HG02840 (cell line): ENCODE results near the gene PRKCB.

Source experiments
- ATAC-seq: cut with Tn5 transposase; IDR thresholded peaks from one replicate; pipeline ENCODE4 v1.9.1; 2021; ENCODE audit warnings: mild to moderate bottlenecking, moderate library complexity, moderate number of reproducible peaks; ENCODE audit not compliant: unreplicated experiment, low FRiP score

PRKCB gene

DNA sequence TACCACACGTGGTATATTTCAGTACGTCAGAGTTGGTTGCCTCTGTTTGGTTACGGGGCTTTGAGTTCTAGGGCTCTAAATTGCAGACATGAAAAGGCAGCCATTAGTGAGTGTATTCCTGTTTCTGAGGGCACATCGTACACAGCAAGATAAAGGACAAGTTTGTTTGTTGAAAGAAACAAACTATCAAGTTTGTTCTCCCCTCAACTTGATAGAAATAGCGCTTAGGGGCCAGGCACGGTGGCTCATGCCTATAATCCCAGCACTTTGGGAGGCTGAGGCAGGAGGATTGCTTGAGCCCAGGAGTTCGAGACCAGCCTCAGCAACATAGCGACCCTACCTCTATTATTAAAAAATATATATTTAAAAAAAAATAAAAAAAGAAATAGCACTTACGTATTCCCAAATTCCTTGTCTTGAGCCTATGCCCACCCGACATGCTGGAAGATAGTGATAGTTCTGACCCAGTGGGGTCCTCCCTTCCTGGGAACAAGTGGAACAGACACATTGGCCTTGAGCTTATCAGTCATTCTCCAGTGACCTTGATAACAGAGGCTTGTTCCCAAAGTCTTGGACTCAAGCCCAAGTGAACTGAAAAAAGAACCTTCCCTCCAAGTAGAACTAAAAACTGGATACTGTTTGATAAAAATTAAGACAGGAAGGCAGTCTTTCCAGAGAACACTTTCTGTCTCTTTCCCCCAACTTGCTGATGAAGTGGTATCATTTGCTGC is 280.4 kb downstream of the PRKCB start:
- no peak for ATAC-seq

DNA sequence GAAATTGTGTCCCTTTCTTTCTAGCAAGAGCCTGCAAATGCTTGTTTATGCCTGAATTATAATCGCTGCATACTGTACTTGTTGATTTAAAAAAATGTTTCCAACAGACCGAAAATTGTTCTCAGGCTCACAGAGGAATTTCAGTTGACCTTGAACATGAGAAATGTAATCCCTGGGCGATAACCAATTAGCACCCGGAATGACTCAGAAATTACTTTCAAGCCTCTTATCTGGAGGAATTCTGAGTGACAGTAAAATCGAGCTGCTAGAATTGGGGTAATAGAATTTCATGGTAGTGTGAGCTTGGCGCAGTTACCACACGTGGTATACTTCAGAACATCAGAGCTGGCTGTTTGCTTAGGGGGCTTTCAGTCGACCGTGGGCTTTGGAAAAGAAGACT is 281.2 kb downstream of the PRKCB start:
- ATAC-seq: no peak

DNA sequence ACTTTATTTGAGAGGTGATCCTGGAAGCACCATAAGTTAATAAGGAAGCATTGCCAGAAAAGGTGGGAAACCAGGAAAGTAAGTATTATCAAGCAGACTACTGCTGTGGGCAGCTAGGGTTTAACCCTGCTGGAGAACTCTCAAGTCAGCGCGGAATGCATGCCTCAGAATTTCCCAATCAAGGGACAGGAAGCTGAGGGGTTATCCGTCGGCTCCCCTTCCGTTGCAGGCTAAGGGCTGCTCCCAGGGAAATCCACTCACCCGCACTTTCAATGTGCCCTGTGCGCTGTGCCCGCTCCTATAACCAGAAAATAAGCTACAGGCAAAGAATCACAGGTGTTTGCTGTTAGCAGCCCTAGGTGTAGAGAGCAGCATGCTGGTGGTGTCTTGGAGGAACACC is 281.9 kb downstream of the PRKCB start:
- ATAC-seq: no peak

DNA sequence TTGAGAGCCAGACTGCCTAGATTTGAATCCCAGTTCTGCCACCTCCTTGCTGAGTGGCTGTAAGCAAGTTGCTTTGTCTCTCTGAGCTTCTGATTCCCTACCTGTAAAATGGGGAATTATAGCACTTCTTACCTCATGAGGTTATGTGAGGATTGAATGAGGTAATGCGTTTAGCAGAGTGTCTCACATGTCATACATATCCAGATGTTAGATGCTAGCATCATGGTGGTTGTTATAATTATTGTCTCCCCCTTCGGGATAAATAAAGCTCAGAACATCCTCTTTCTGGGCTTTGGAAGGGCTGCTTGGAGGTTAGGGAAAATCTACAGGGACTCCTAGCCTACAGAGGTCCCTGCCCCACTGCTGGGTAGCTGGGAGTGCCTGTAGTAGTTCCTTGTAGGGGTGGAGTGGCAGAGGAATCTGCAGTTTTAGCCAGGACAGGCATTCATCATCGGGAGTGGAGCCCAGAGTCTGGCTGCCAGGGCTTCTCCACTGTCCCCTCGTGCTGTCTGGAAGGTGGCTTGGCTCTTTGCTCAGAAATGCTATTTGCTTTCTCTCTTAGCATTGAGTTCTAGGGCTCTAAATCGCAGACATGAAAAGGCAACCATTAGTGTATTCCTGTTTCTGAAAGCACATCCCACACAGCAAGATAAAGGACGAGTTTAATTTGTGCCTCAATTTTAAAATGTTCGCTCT is 282.5 kb downstream of the PRKCB start:
- no peak for ATAC-seq

DNA sequence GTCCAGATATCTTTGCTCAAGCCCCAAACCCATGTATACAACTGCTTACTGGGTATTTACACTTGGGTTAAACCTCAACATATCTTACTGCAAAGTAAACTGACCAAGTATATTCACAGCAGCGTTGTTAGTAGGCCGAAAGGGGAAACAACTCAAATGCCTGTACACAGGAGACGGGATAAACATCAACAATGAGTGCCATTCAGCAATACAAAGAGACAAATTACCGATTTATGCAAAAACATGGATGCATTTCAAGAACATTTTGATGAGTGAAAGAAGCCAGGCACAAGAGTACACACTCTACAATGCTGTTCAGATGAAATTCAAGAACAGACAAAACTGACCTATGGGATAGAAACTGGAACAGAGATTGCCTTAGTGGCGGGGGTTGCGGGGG is 284.0 kb downstream of the PRKCB start:
- no peak for ATAC-seq

DNA sequence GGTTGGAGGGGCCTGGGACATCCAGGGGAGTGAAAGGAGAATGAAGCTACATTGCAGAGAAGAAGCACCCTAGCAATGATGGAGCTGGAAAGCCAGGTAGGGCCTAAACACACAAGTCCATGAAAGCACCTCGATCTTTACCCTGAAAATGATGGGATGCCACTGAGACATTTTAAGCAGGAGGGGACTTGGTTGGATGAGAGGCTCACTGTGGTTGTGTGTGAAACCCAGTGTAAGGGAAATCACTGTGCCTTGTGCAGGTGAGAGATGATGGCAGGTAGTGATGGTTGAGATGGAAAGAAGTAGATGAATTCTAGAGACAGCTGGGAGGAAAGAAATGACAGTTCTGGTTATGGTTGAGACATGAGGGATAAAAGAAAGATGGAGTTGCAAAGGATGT is 287.5 kb downstream of the PRKCB start:
- no peak for ATAC-seq

DNA sequence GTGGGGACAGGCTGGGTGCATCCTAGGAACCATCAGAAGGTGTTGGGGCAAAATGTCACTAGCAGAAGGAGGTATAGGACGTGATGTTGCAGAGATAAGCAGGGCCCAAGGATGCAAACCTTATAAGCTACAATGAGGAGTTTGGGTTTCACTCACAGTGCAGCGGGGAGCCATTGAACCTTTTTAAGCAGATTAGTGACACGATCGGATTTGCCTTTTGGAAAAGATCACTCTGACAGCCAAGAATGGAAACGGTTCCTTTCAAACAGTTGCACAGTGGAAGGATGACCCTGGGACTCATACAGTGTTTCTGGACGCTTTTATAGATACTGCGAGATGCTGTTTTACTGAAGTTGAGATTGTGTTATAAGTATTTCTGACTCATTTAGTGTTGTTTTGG is 288.5 kb downstream of the PRKCB start:
- no peak for ATAC-seq

DNA sequence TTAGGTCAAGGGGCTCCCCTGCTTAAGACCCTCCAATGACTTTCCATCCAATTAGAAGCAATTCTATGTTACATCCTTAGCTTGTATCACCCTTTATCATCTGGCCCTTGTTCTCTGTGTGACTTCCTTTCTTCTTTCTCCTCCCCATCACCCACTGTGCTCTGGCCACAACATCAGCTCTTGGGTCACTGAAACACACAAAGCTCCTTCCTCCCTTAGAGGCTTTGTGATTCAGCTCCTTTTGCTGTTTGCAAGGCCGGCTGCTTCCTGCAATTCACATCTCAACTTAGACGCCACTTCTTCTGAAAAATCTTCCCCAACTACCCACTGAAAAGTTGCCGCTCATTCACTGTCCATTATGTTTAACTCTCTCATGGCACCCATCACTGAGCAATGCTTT is 289.4 kb downstream of the PRKCB start:
- ATAC-seq: no peak

DNA sequence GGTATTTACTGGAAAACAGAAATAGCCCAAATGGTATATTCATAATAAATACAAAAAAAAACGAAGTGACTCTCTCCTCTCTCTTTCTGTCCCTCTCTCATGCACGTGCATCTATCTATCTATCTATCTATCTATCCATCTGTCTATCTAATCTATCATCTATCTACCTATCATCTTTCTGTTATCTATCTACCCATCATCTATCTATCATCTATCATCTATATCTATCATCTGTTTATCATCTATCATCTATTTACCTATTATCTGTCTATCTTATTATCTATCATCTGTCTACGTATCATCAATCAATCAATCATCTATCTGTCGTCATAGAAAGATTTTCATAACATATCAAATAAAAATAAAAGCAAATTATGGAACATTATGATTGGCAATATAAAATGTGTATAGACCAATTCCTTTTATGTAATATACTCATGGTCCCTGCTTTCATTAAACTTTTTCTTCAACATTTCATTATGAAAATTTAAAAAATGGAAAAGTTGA is 293.7 kb downstream of the PRKCB start:
- ATAC-seq: no peak

DNA sequence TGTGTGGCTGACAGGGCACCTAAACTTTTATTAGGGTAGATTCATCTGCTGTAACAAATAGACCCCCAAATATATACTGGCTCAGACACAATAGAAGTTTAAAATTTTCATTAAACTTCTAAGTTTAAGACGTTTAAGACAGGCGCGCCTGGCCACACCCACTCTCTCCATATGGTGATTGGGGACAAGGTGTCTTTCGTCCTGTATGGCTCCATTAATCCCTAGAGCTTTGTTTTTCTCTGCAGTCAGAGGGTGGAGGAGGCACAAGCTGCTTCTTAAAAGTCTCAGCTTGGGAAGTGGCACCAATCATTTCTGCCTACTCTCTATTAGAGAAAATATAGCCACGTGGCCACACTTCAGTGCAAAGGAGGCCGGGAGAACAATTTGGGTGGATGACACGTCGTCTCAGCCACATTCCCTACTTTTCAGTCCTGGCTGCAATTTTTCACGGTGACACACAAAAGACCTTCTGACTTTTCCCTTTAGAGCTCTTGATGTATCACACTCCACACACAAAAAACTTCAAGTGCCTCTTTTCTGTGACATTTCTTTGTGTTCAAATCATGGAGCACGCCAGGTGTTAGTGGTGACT is 294.8 kb downstream of the PRKCB start:
- ATAC-seq: no peak

DNA sequence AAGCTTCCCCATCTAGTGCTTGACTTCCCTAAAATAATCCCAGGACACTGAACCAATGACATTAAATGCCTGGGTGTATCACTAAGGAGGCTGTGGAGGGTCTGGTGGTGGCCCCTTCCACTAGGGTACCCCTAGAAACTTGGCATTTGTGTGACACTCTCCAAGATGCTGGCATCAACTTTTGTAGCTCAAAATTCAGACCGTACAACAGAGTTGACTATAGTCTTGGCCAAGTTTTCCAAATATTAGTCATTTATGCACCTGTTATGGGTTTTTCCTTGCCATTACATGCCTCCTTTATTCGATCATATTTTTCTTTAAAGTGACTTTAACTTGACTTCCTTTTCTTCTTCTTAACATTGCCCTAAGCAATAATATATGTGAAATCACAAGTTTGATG is 295.5 kb downstream of the PRKCB start:
- no peak for ATAC-seq

DNA sequence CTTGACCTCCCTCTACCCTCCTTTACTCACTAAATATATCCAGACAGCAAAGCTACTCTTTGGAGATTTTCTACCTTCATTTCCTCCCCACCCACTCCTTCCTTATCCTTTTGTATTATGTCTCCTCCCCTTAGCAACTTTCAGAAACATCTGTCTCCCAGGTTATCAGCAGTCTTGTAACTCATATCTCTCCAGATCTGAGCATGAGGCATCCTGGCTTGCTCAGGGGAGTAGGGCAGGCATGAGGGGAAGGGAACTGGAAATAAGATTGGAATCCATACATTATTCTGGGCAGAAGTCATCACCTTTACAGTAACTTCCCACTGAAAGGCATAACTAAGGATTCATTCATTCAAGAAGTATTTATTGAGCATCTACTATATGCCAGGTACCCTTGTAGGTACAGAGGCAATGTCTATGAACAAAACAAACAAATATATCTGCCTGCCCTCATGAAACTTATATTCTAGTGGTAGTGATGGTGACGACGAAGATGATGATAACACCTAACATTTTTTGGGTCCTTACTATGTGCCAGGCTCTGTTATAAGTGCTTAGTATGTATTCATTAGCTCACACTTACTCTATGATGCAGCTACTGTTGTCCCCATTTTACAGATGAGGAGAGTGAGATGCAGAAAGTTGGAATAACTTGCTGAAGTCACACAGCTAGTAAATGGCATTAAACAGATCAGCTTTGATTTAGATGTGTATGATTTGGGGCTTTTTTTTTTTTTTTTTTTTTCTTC is 296.4 kb downstream of the PRKCB start:
- no peak for ATAC-seq

DNA sequence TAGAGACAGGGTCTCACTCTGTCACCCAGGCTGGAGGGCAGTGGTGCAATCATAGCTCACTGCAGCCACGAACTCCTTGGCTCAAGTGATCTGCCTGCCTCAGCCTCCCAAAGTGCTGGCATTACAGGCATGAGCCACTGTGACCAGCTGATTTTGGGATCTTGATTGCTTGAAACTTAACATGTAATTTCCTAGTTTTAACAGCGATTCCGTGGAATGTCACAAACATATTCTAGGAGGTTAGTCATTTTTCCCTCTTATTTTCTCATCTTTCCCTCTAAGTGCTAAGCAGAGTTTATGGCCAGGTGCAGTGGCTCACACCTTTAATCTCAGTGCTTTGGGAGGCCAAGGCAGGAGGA is 297.0 kb downstream of the PRKCB start:
- ATAC-seq: no peak

DNA sequence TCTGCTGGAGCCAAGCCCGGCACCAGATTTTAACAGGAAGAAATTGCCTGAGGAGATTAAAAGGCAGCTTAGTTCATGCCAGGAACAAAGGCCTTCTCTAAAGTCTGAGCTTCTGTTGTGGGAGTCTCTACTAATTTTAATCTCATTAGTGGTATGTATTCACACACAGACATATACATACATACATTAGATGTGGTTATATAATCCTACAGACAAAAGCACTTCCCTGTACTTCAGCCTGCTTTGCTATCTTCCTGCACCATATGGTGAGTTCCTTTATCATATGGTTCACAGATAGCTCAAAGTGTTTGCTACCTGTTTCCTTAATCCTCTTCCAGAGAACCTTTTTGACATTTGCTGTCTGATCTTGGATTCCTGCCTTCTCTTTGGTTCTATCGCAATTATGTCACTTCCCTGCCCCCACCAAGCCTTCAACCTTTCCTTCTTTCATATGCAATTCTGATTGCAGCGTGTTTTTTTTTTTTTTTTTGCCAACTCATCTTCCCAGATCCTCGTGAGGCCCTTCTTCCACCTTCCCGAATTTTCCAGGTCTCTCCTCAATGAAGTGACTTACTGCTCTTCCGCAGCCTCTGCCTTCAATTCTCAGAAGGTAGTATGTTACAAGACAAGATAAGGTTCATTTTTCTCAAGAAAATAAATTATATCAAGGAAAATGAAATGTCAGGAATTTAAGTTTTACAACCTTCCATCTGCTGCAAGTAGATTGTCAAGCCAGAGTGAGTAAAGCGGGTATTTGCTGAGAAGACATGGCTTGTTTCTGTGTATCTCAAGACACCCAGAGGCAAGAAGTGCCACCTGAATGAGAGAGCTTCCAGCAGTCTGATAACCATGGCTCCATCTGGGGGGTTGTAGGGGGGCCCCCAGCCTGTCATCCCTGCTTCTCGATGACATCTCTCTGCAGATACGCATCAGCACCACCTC is 300.1 kb downstream of the PRKCB start:
- ATAC-seq: no peak

DNA sequence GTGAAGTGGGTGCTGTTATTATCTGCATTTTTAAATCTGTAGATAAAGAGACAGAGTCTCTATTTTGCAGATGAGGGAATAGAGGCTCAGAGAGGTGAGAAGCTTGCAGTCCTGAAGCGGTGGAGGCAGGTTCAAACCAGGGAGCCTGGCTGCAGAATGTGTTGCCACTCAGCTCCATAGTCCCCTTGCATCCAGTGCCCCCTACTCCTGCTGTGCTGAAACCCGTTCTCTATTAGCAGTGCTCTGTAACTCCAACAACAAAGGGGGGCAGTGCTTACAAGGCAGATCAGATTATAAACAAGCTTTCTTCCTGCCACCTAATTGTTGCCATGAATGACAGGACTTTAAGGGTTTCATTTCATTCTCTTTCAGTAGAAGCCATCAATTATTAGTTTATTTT is 302.2 kb downstream of the PRKCB start:
- no peak for ATAC-seq

DNA sequence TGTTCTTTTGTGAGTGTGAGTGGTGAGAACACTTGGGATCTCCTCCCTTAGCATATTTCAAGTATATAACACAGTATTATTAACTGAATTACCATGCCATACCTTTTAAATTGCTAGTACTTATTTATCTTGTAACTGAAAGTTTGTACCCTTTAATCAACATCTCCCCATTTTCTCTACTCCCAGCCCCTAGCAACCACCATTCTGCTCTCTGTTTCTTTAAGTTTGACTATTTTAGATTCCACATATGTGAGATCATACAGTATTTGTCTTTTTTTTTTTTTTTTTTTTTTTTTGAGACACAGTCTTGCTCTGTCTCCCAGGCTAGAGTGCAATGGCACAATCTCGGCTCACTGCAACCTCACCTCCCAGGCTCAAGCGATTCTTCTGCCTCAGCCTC is 302.8 kb downstream of the PRKCB start:
- no peak for ATAC-seq

DNA sequence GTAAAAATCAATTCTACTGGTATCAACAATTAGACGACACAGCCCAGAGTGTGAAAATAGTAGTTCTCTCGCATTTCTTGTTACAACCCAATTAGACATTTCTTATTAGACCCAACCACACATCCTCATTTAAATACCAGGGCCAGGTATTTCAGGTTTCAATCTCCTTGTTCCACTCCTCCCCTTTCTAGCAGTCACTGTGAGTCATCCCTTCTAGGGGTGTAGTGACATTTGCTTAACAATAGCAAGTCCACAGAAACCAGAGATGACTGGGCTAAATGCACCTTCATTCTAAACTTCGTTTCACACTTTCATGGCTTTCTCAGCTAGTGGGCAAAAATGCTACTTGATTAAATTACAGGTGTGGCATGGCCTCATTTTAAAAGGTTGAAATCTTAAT is 303.5 kb downstream of the PRKCB start:
- no peak for ATAC-seq

DNA sequence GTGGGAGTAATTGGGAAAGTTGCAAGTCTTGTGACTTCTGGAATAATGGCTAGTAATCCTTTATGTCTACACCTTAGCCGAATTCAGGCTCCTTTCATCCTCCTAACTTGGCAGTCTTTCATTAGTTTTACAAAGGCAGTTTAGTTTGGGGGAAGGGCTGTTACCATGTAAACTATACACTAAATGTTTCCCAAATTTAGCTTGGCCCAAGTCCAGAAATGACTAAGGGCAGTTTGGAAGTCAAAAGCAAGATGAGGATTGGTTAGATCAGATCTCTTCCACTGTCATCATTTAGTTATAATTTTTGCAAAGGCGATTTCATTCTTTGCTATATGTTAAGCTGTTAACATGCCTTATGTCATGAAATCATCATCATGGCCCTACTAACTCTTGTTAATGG is 304.9 kb downstream of the PRKCB start:
- no peak for ATAC-seq

DNA sequence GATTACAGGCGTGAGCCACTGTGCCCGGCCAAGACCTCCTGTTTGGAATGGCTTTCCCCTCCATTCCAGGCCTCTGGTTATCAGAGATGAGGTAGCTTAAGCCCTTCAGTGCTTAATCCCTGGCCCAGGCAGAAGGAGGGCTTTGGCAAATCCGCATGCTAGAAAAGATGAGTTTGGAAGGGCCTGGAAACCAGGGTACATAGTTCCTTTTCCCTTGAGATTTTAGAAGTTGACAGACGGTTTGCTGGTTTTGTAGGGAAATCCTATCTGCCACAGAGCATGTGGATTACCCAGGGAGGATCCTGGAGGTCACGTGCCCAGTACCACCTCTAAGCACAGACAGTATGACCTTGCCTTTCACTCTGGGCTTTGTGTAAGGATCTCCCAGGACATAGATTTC is 305.7 kb downstream of the PRKCB start:
- ATAC-seq: no peak

DNA sequence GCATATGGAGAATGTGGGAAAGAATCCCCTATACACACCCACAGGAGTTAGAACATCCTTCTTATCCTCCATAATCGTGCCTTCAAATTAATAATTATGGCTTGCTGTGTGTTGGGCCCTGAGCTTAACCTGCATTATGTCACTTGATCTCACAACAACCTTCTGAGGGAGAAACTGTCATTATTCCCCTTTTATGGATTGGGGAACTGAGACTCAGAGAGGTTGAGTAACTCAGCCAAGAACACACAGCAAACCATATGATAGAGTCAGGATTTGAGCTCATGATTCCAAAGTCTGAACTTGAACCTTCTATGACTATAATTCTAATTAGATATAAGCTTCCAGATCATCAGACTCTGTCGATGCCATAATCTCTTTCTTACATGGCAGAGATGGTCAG is 306.1 kb downstream of the PRKCB start:
- ATAC-seq: no peak
